Omental fat pad (tissue), 4 donors: ENCODE results near the gene LDLRAP1. TPM values are rescaled to one million over a fixed set of nuclear protein-coding genes. Genes with fewer than 3 reads are reported as not detected.

Experiments used
- ATAC-seq: fragments of 150-250 bp; one replicate; pipeline ENCODE4 v1.9.1; 2016; ENCODE audit warnings: mild to moderate bottlenecking, moderate library complexity; ENCODE audit not compliant: low FRiP score
- DNase-seq: peaks from one replicate; pipeline ENCODE4 v3.0.0-alpha.2; 2019; ENCODE audit warnings: low spot score
- CTCF ChIP-seq, 3 donors: fragments of 450-650 bp; IDR thresholded peaks; one replicate each; pipeline ENCODE4 v1.5.1; 2016 to 2017; ENCODE audit warnings: antibody characterized with exemption in 3 of 3, mild to moderate bottlenecking in 3 of 3, moderate library complexity in 2 of 3
- total RNA-seq, 4 donors: library from RNA; depleted of rRNA; stranded (reverse); fragments of >200 nt; gene quantifications; one replicate each; pipeline ENCODE4 v1.1.0, GENCODE V29; 2016

The LDLRAP1 gene
- total RNA-seq, 4 donors from 2014 or later, result 7.1 to 18.7 (median 15.8) TPM

- DNase-seq, result no peak
- TF ChIP-seq CTCF (IDR thresholded peaks at IDR 0.05), result no peak
- ATAC-seq, result no peak
Observed at GRCh38 chr1:25576459-25577133, 33.2 kb downstream of the LDLRAP1 start.

GRCh38 chr1:25577134-25577920 lies 33.9 kb downstream of the LDLRAP1 start:
- ATAC-seq (no peak), DNase-seq (no peak)
- no peak for TF ChIP-seq CTCF (IDR thresholded peaks at IDR 0.05)

- DNase-seq (no peak), ATAC-seq (no peak)
- no peak for TF ChIP-seq CTCF (IDR thresholded peaks at IDR 0.05)
Observed at GRCh38 chr1:25579292-25580252, 36.2 kb downstream of the LDLRAP1 start.

GRCh38 chr1:25580927-25581326 lies 37.5 kb downstream of the LDLRAP1 start:
- TF ChIP-seq CTCF (IDR thresholded peaks at IDR 0.05), result no peak
- no peak for DNase-seq
- ATAC-seq, result no peak

GRCh38 chr1:25581764-25582163 lies 38.4 kb downstream of the LDLRAP1 start:
- no peak for ATAC-seq
- TF ChIP-seq CTCF (IDR thresholded peaks at IDR 0.05), result no peak

GRCh38 chr1:25583519-25584370 lies 40.3 kb downstream of the LDLRAP1 start:
- no peak for ATAC-seq
- no peak for TF ChIP-seq CTCF (IDR thresholded peaks at IDR 0.05)
- no peak for DNase-seq

More at GRCh38 chr1:25581764-25582163, 38.4 kb downstream of the LDLRAP1 start:
- DNase-seq, result no peak
